ENCODE data around the gene KCNMA1. TPM values are rescaled to one million over a fixed set of nuclear protein-coding genes. Genes with fewer than 3 reads are reported as not detected.

KCNMA1 gene
- total and polyA plus RNA-seq, 7 experiments from 2014 or later, result 0.42 TPM; not detected in 6

DNA sequence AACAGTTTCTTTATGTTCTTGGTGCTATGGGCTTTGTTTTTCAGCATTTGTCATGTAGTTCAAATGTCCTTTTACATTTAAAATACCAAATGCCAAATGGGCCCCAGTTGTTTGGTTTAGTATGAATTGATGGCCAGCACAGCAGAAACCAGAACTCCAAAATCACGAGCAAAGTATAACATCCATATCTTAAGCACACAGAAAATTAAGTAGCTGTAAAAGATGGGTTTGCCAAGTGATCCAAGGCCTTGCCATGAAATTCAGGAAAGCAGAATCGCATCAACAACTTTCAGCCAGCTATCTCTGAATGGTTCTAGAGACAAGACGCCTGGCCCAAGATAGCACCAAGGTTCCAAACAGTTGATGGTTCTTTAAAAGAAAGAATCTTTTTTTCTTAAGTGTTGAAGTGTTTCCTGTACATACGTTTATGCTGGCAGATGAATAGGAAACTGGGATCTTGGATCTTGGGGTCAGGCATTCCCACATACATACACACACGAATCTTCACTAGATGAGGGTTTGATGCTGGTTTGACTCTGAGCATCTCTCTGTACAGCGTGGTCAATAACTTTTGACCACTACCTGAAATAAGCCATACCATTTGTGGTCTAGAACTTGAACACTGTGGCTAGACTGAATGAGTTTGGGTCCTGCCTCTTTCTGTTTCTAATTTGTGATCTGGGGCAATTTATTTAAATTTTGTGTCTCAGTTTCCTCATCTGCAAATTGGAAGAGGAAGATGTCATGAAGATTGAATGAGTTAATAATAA, 711.8 kb downstream of the KCNMA1 start:
- H3K36me3 ChIP-seq (ENCODE audit: control insufficient read depth in 2 of 3, insufficient read depth in 3 of 3, low read length in 3 of 3), result no peaks in the 10 kb centered on the region
- H3K27ac Mint-ChIP-seq, result no peak overlapping the region
- ATAC-seq, result no peak
- ChIA-PET CTCF (no interaction called here), POLR2A (no interaction called here)
- intact Hi-C loops (cut with micrococcal nuclease), result no loop called here
- no peak overlapping the region for H3K27ac ChIP-seq (ENCODE audit: low read depth, low read length)
- H3K4me3 ChIP-seq (ENCODE audit: low read length), result no peak overlapping the region
- H3K9me3 Mint-ChIP-seq, result peaks cover 0 to 12% (median 0%) of the 10 kb centered on the region in 11 donors
- DNase-seq, result no peak
- H3K4me1 ChIP-seq (ENCODE audit: control insufficient read depth in 2 of 2, insufficient read depth in 2 of 2, low read length in 2 of 2), result no peaks in the 10 kb centered on the region
- peaks cover 0 to 5% (median 0%) of the 10 kb centered on the region in 5 donors for H3K27me3 Mint-ChIP-seq
- no peaks in the 10 kb centered on the region for H3K36me3 Mint-ChIP-seq
- H3K27me3 ChIP-seq (ENCODE audit: control insufficient read depth in 2 of 2, insufficient read depth in 2 of 2, low read length in 2 of 2), result no peaks in the 10 kb centered on the region
- no peak overlapping the region for H3K4me3 Mint-ChIP-seq
- no peaks in the 10 kb centered on the region for H3K9me3 ChIP-seq (ENCODE audit: control insufficient read depth in 2 of 3, low read length in 3 of 3)
- no peaks in the 10 kb centered on the region for H3K4me1 Mint-ChIP-seq

DNA sequence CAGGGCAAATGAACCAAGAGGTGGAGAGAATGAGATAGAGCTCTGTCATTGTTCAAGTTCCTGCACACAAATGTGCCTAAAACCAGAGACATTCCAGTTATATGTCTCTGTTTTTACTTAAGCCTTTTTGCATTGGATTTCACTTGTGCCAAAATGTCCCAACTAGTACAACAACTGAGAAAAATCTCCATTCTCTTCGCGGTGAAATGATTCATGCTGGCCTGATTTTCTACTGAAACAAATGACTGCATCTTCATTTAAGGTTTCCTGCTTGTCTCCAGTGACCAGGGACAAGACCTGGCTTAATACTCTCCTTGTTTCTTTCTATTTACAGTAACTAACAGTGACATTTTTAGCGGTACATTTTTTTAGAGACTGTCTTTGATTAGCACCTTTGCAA, 714.9 kb downstream of the KCNMA1 start:
- Mint-ChIP-seq H3K27me3 (peaks cover 0 to 10% (median 0%) of the 10 kb centered on the region in 5 donors), H3K27ac (no peak overlapping the region)
- no peaks in the 10 kb centered on the region for H3K4me1 ChIP-seq (ENCODE audit: control insufficient read depth in 2 of 2, insufficient read depth in 2 of 2, low read length in 2 of 2)

DNA sequence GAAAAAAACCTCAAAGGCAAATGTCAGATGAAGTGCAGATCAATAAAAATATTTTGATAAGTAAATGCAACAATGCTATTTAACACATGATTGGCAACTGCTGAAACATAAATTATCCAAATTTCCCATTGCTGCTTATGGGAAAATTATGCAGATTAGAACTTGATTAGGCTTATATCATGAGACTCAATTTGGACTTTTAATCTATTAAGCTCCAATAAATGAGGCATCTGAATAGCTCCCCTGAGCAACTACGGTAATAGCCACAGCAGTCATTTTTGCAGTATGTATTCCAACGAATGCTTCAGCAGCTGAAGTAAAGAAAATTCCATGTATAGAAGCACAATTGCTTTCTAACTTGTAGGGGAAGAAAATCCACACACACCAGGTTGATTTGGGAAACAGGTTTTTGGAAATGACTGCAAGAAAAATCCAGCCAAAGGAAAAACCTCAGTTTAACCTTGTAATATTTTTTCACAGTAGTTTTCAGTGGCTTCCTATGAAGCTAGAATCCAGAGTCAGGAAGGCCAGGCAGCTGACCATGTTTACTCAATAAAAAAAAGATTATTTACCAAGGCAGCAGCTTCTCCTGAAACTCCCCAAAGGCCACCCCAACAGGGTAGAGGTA, 716.1 kb downstream of the KCNMA1 start:
- Histone ChIP-seq H3K36me3 (ENCODE audit: control insufficient read depth in 2 of 3, insufficient read depth in 3 of 3, low read length in 3 of 3) (no peaks in the 10 kb centered on the region), H3K27ac (ENCODE audit: low read depth, low read length) (no peak overlapping the region), H3K4me3 (ENCODE audit: low read length) (no peak overlapping the region), H3K27me3 (ENCODE audit: control insufficient read depth in 2 of 2, insufficient read depth in 2 of 2, low read length in 2 of 2) (no peaks in the 10 kb centered on the region), H3K9me3 (ENCODE audit: control insufficient read depth in 2 of 3, low read length in 3 of 3) (no peaks in the 10 kb centered on the region), H3K4me1 (ENCODE audit: control insufficient read depth in 2 of 2, insufficient read depth in 2 of 2, low read length in 2 of 2) (no peaks in the 10 kb centered on the region)
- intact Hi-C loops (cut with micrococcal nuclease), result no loop called here
- ChIA-PET POLR2A (no interaction called here), CTCF (no interaction called here)
- no peak for ATAC-seq
- Mint-ChIP-seq H3K4me3 (no peak overlapping the region), H3K27ac (no peak overlapping the region), H3K36me3 (no peaks in the 10 kb centered on the region), H3K9me3 (peaks cover 0 to 3% (median 0%) of the 10 kb centered on the region in 11 donors), H3K27me3 (peaks cover 0 to 11% (median 0%) of the 10 kb centered on the region in 5 donors), H3K4me1 (no peaks in the 10 kb centered on the region)
- no peak for DNase-seq

More for the DNA sequence above, 714.9 kb downstream of the KCNMA1 start:
- Mint-ChIP-seq H3K9me3 (peaks cover 0 to 3% (median 0%) of the 10 kb centered on the region in 11 donors), H3K4me3 (no peak overlapping the region), H3K4me1 (no peaks in the 10 kb centered on the region), H3K36me3 (no peaks in the 10 kb centered on the region)
- Histone ChIP-seq H3K4me3 (ENCODE audit: low read length) (no peak overlapping the region), H3K27ac (ENCODE audit: low read depth, low read length) (no peak overlapping the region), H3K36me3 (ENCODE audit: control insufficient read depth in 2 of 3, insufficient read depth in 3 of 3, low read length in 3 of 3) (no peaks in the 10 kb centered on the region), H3K27me3 (ENCODE audit: control insufficient read depth in 2 of 2, insufficient read depth in 2 of 2, low read length in 2 of 2) (no peaks in the 10 kb centered on the region), H3K9me3 (ENCODE audit: control insufficient read depth in 2 of 3, low read length in 3 of 3) (no peaks in the 10 kb centered on the region)
- no peak for ATAC-seq
- POLR2A ChIA-PET, result no interaction called here
- DNase-seq, result no peak
- intact Hi-C loops (cut with micrococcal nuclease), result no loop called here
- CTCF ChIA-PET, result no interaction called here

DNA sequence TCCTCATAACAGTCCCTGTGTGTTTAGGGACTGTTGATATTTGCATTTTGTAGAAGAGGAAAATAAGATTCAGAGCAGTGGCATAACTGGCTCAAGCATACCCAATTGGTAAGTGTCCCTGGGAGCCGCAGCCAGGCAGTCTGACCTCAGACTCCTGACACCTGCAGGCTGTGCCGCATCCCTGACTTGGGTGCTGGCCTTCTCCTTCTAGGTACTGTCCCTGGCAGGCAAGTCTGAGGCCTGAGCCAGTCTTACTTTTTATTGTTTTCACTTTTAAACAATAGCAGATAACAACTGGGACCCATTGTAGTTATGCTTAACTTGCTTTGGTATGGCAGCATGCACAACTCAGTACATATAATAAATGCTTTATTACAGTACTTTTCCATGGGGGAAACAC, 717.0 kb downstream of the KCNMA1 start:
- intact Hi-C loops (cut with micrococcal nuclease), result no loop called here
- no peaks in the 10 kb centered on the region for H3K4me1 ChIP-seq (ENCODE audit: control insufficient read depth in 2 of 2, insufficient read depth in 2 of 2, low read length in 2 of 2)
- no peaks in the 10 kb centered on the region for H3K36me3 ChIP-seq (ENCODE audit: control insufficient read depth in 2 of 3, insufficient read depth in 3 of 3, low read length in 3 of 3)
- no peaks in the 10 kb centered on the region for H3K9me3 ChIP-seq (ENCODE audit: control insufficient read depth in 2 of 3, low read length in 3 of 3)
- H3K4me3 ChIP-seq (ENCODE audit: low read length), result no peak overlapping the region
- Mint-ChIP-seq H3K4me1 (no peaks in the 10 kb centered on the region), H3K36me3 (no peaks in the 10 kb centered on the region), H3K27me3 (peaks cover 0 to 11% (median 0%) of the 10 kb centered on the region in 5 donors), H3K4me3 (no peak overlapping the region), H3K9me3 (peaks cover 0 to 3% (median 0%) of the 10 kb centered on the region in 11 donors), H3K27ac (no peak overlapping the region)
- no peak overlapping the region for H3K27ac ChIP-seq (ENCODE audit: low read depth, low read length)
- ATAC-seq (no peak), DNase-seq (no peak)
- POLR2A ChIA-PET, result no interaction called here
- H3K27me3 ChIP-seq (ENCODE audit: control insufficient read depth in 2 of 2, insufficient read depth in 2 of 2, low read length in 2 of 2), result no peaks in the 10 kb centered on the region
- CTCF ChIA-PET, result no interaction called here

DNA sequence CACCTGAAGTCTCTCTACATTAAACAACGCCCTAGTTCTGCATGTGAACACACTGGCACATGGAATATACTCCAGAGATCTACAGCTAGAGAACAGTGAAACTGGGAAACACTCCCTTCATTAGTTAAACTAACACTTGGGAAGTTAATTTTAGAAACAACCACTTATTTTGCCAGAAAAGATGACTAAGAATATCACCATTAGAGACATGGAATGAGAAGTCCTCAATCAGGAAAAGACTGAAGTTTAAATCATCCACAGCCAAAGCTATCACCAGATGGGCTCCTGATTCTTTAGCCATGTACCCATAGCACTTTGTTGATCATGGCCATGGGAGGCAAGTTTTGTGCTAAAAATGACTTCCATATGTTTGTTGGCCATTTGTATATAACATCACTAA, 719.5 kb downstream of the KCNMA1 start:
- DNase-seq (no peak), ATAC-seq (no peak)
- no peak overlapping the region for H3K4me3 ChIP-seq (ENCODE audit: low read length)
- no peaks in the 10 kb centered on the region for H3K27me3 ChIP-seq (ENCODE audit: control insufficient read depth in 2 of 2, insufficient read depth in 2 of 2, low read length in 2 of 2)
- peaks cover 0 to 17% (median 5%) of the 10 kb centered on the region in 5 donors for H3K27me3 Mint-ChIP-seq
- H3K9me3 Mint-ChIP-seq, result peaks cover 0 to 3% (median 0%) of the 10 kb centered on the region in 11 donors
- no peak overlapping the region for H3K27ac ChIP-seq (ENCODE audit: low read depth, low read length)
- no peaks in the 10 kb centered on the region for H3K4me1 ChIP-seq (ENCODE audit: control insufficient read depth in 2 of 2, insufficient read depth in 2 of 2, low read length in 2 of 2)
- intact Hi-C loops (cut with micrococcal nuclease), result no loop called here
- no peaks in the 10 kb centered on the region for H3K36me3 ChIP-seq (ENCODE audit: control insufficient read depth in 2 of 3, insufficient read depth in 3 of 3, low read length in 3 of 3)
- H3K27ac Mint-ChIP-seq, result no peak overlapping the region
- ChIA-PET POLR2A (no interaction called here), CTCF (no interaction called here)
- H3K4me3 Mint-ChIP-seq, result no peak overlapping the region
- H3K36me3 Mint-ChIP-seq, result no peaks in the 10 kb centered on the region
- no peaks in the 10 kb centered on the region for H3K4me1 Mint-ChIP-seq
- no peaks in the 10 kb centered on the region for H3K9me3 ChIP-seq (ENCODE audit: control insufficient read depth in 2 of 3, low read length in 3 of 3)

DNA sequence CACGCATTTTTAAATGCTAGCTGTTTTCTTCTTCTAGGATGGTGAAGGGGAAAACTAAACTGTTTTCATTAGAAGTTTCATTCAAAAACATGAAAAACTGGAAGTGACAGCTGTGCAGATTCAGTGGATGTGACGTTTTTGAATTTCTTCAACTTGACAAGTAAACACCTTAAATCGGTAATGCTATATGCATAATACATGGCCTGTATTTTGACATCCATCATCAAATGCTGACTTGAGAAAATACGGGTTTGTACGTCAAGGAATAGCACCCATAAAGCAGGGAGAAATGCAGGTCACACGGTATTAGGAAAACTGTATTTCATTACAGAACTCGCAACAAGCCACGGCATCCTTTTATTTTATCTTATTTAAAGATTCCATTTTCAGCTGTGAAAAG, 720.5 kb downstream of the KCNMA1 start:
- Mint-ChIP-seq H3K36me3 (no peaks in the 10 kb centered on the region), H3K27me3 (peaks cover 0 to 18% (median 7%) of the 10 kb centered on the region in 5 donors), H3K4me1 (no peaks in the 10 kb centered on the region), H3K9me3 (peaks cover 0 to 3% (median 0%) of the 10 kb centered on the region in 11 donors), H3K27ac (no peak overlapping the region), H3K4me3 (no peak overlapping the region)
- no peak overlapping the region for H3K27ac ChIP-seq (ENCODE audit: low read depth, low read length)
- CTCF ChIA-PET, result no interaction called here
- intact Hi-C loops (cut with micrococcal nuclease), result no loop called here
- H3K27me3 ChIP-seq (ENCODE audit: control insufficient read depth in 2 of 2, insufficient read depth in 2 of 2, low read length in 2 of 2), result no peaks in the 10 kb centered on the region
- POLR2A ChIA-PET, result no interaction called here
- DNase-seq (no peak), ATAC-seq (no peak)
- H3K4me1 ChIP-seq (ENCODE audit: control insufficient read depth in 2 of 2, insufficient read depth in 2 of 2, low read length in 2 of 2), result no peaks in the 10 kb centered on the region
- H3K4me3 ChIP-seq (ENCODE audit: low read length), result no peak overlapping the region
- H3K36me3 ChIP-seq (ENCODE audit: control insufficient read depth in 2 of 3, insufficient read depth in 3 of 3, low read length in 3 of 3), result no peaks in the 10 kb centered on the region
- H3K9me3 ChIP-seq (ENCODE audit: control insufficient read depth in 2 of 3, low read length in 3 of 3), result no peaks in the 10 kb centered on the region

DNA sequence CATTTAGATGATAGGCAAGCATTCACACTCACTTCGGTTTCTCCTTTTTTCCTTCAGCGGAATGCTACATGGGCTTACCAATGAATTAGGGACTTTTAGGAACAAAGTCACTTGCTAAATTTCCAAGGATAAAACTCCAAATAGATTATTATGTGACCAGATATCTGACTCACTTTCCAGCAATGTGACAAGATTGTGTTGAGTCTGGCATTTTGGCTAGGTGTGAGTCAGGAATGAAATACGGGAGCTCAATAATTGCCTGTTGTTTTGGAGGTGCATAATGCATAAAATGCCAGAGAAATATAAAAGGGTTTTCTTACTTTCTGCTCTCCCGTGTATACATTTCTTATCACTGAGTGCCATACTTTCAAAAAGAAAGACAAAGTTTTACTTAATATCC, 721.1 kb downstream of the KCNMA1 start:
- Mint-ChIP-seq H3K27ac (no peak overlapping the region), H3K36me3 (no peaks in the 10 kb centered on the region), H3K4me1 (no peaks in the 10 kb centered on the region), H3K4me3 (no peak overlapping the region), H3K9me3 (peaks cover 0 to 3% (median 0%) of the 10 kb centered on the region in 11 donors), H3K27me3 (peaks cover 0 to 18% (median 7%) of the 10 kb centered on the region in 5 donors)
- ChIA-PET POLR2A (no interaction called here), CTCF (no interaction called here)
- Histone ChIP-seq H3K36me3 (ENCODE audit: control insufficient read depth in 2 of 3, insufficient read depth in 3 of 3, low read length in 3 of 3) (no peaks in the 10 kb centered on the region), H3K4me1 (ENCODE audit: control insufficient read depth in 2 of 2, insufficient read depth in 2 of 2, low read length in 2 of 2) (no peaks in the 10 kb centered on the region), H3K27me3 (ENCODE audit: control insufficient read depth in 2 of 2, insufficient read depth in 2 of 2, low read length in 2 of 2) (no peaks in the 10 kb centered on the region), H3K4me3 (ENCODE audit: low read length) (no peak overlapping the region), H3K9me3 (ENCODE audit: control insufficient read depth in 2 of 3, low read length in 3 of 3) (no peaks in the 10 kb centered on the region), H3K27ac (ENCODE audit: low read depth, low read length) (no peak overlapping the region)
- DNase-seq, result no peak
- intact Hi-C loops (cut with micrococcal nuclease), result no loop called here
- ATAC-seq, result no peak

All from naive thymus-derived CD4-positive, alpha-beta T cell (primary cell).